GM19468 (cell line): ENCODE results near the gene MRPS27.

ENCODE experiments used
- ATAC-seq: cut with Tn5 transposase; IDR thresholded peaks from one replicate; pipeline ENCODE4 v1.9.1; 2021; ENCODE audit warnings: mild to moderate bottlenecking, moderate library complexity, moderate number of reproducible peaks; ENCODE audit not compliant: unreplicated experiment; ENCODE audit errors: extremely low read depth

The MRPS27 gene

DNA sequence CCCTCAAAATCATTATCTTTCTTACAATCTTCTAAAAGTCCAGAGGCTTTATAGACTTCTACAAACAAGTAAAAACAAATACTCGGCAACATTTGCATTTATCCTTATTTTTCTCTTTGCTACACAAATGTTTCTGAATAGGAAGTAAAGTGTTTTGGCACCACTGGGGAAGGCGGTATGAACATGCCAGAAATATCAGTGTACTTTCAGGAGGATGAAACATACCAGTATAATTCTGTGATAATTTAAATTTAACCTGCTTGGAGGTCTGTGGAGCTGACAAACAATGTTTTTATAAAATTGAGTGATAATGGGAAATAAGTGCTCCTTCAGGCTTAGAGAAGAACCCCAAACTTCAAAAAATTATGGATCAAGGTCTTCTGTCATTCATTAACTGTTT lies 51.8 kb downstream of the MRPS27 start:
- no peak for ATAC-seq

DNA sequence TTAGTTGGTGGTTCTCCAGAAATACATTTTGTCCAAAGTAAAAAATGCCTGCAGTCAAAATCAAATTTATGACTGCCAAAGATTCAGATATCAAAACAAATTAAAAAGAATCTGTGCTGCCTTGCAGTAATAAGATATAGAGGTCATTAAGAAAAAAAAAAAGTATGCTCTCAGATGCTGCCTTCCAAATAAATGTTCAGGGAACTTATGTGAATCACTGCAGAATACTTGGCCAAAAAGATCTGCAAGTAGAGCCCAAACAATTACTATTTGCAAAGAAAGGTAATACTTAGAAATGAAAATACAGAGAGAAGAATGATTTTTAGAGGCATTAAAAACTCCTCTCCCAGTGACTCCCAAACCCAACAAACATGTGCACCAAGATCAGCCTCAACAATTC lies 52.4 kb downstream of the MRPS27 start:
- ATAC-seq: no peak

- ATAC-seq: no peak
Observed at GRCh38 chr5:72266862-72267261, 53.2 kb downstream of the MRPS27 start.

DNA sequence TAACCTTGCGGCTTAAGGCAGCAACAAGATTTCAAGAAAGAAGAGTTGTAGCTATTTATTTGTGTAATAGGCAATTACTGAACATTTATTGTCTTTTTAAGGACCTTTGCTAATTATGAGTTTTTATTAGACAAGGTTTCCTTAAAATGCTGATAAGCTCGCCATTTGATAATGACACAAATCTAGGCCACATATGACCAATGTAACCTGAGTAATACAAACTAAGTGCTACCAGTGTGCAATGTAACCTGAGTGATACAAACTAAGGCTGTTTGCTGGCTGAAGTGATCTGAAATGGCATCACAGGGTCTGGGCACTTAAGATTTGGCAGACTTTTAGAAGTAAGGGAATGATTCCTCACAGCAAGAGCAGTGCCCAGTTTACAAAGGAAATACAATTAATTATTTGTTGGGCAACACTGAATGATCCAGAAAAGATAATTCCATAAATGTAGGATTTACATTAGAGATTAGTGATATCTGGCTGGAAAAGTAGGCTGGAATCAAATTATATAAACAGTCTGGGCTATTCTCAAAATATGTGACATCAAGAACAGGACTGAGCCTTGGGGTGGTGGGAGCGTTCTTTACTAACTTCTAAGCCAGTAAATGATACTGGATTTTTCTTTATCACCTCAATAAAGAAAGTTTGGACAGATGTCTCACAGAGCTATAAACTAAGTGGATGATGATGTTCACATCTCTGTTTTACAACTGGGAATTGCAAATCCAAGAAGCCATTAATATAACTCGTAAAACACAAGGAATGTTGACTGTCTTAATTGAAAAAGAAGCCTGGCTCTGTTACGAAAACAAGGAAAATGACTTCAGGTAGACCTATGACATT lies 54.8 kb downstream of the MRPS27 start:
- no peak for ATAC-seq

DNA sequence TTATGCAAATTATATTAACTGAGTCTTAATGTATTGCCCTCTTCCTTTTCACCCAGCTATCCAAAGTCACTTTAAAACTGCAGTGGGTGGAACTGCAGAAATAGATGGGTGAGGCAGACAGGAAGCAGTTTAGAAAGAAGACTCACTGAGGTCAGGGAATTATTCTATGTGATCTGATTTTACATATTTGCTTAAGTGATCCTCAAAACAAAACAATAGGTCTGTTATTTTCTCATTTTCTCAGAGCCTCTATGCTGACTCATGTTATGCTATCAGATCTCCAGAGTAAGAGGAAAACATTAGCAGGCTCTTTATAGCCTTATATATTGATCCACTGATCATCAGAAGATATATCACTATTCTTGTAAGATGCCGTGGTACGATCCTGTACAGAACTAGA lies 63.5 kb downstream of the MRPS27 start:
- no peak for ATAC-seq

- no peak for ATAC-seq
Observed at GRCh38 chr5:72255670-72256069, 64.4 kb downstream of the MRPS27 start.

DNA sequence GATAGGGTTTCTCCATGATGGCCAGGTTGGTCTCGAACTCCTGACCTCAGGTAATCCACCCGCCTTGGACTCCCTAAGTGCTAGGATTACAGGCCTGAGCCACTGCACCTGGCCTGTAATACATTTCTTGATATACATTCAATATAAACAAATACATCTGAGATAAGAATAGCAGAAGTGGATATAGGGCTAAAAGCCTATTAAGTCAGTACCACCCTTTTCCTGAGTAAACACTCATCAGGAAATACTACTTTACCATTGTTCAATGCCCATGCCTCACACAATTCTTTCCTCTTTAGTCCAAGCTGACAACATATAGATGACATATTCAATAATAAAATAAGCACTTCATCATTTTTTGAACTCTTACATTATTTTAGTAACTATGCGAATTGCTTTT lies 64.8 kb downstream of the MRPS27 start:
- no peak for ATAC-seq

DNA sequence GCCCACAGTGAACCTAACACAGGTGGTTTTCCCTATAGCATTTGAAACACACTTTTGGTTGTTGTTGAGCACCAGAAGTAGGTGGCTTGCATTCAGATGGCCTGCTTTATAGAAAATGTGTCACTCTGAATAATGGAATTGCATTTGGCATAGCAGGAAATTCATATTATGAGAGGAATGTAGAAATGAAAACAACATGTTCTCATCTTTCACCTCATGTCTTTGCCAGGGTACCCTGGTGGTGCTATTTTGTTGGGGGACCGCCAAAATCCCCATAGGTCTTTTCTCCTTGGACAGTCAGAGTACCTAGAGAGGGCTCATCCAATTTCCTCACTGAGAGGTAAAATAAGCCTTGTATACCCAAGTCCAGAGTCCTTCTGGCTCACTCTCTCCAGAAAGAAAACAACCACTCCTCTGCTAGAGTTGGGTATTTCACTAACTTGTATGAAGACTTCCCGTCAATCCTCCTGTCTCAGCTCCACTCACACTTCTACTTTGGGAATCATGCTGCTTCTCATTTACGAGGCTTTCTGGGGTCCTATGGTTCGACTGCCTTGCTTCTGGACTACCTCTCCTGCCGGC lies 67.4 kb downstream of the MRPS27 start:
- ATAC-seq: no peak

GRCh38 chr5:72252008-72252407 lies 68.0 kb downstream of the MRPS27 start:
- no peak for ATAC-seq

GRCh38 chr5:72251386-72251785 lies 68.7 kb downstream of the MRPS27 start:
- no peak for ATAC-seq

GRCh38 chr5:72248410-72248981 lies 71.5 kb downstream of the MRPS27 start:
- ATAC-seq: no peak

GRCh38 chr5:72246954-72247442 lies 73.0 kb downstream of the MRPS27 start:
- no peak for ATAC-seq

DNA sequence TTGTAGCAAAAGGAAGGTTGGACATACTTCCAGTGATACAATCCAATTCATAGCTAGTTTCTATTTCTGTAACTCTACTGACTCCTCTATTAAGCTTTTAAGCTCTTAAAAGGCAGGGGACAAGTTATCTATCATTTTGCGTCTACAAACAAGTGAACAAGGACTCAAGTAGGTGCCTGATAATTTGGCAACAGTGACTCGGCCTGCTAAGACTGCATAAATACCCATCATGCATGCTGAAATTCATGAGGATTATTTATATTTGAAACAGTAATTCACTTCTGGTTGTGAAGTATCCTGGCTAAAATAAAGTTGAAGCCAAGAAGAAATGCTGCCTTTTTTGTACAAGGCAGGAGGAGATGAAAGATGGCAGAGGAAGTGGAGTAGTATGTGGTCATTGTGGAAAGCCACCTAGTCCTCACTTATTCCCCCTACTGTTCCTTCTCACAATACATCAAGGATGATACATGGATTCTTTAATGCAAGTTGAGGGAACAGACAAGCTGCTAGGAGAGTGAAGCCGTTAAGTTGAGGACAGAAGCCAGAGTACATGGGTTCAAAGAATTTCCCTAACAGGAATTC lies 74.0 kb downstream of the MRPS27 start:
- ATAC-seq: no peak

DNA sequence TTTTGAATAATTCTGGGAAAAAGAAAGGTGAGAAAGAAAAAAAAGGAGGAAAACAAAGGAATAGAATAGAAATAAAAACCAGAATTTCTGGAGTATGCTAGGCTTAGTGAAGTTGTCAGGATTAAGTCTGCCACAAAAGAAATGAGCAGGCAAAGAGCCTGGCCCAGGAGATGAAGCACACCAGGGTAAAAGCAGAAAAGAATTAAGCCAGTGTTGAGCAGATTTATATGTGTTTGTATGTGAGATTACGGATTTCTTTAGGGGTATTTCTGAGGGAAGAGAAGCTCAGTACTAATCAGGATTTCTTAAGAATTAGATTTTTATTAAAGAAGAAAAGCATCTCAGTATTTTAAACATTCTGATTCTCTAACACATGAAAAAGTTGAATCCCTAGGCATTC lies 74.5 kb downstream of the MRPS27 start:
- ATAC-seq: no peak

- no peak for ATAC-seq
Observed at GRCh38 chr5:72244862-72245371, 75.1 kb downstream of the MRPS27 start.

GRCh38 chr5:72243706-72244105 lies 76.3 kb downstream of the MRPS27 start:
- no peak for ATAC-seq

DNA sequence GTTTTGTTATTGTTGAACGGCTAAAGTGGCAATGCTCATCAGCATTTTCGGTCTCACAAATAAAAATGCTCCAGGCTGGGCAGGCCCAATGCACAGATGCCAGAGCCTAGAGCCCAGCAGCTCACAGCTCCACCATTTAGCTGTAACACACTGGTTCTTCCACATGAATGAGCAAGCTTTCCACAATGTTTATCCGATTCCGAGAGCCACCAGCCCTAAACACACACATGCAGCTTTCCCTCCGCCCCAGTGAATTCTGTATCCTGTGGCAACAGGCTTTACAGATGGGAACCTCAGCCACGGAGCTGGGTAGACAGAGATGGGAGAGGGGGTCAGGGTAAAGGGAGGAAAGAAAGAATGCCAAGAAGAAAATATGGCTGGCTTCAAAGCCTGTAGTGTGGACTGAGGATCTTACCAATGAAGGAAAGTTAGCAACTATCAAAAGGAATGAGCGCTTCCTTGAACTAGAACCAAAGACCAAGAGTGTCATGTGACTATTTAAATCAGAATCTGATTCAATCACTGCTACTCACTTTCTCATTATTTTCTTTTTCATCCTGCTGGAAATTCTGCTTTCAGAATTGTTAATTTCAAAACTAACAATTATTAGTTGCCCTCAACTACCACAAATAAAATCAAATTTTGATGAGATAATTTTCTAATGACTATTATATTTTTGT lies 77.1 kb downstream of the MRPS27 start:
- ATAC-seq: no peak

- ATAC-seq: no peak
Observed at GRCh38 chr5:72241346-72242003, 78.6 kb downstream of the MRPS27 start.

- ATAC-seq: no peak
Observed at GRCh38 chr5:72238712-72239445, 81.2 kb downstream of the MRPS27 start.
